Measurements from ENCODE around the gene GPR33. TPM values are rescaled to one million over a fixed set of nuclear protein-coding genes. Genes with fewer than 3 reads are reported as not detected.

GPR33 gene
- total RNA-seq, 1 experiment from 2014 or later = not detected

GRCh38 chr14:31477248-31477647, 10.6 kb downstream of the GPR33 start:
- H3K14ac ChIP-seq (ENCODE audit: insufficient read depth, low read length) = no peak overlapping the region
- no peak overlapping the region for H2BK120ac ChIP-seq (ENCODE audit: low read depth, low read length, poor library complexity, severe bottlenecking)
- no CpG with 5 or more reads among the region's 6 CpGs for WGBS (ENCODE audit: extremely low coverage, insufficient read length, low lambda C conversion rate)
- no peak overlapping the region for H3K4ac ChIP-seq (ENCODE audit: low read depth, low read length)
- H3K9ac ChIP-seq (ENCODE audit: extremely low read depth, insufficient read length, low read length) = no peak overlapping the region
- no peak overlapping the region for H2AFZ ChIP-seq (ENCODE audit: low read length)
- no peak overlapping the region for H4K8ac ChIP-seq (replicated peaks; ENCODE audit: insufficient read length, low read depth, low read length)
- no peak overlapping the region for H2BK5ac ChIP-seq (ENCODE audit: insufficient read length, low read length)
- Mint-ChIP-seq H3K4me1 (no peaks in the 10 kb centered on the region), H3K9me3 (peaks cover 10 to 15% of the 10 kb centered on the region in 2 experiments), H3K36me3 (ENCODE audit: insufficient read depth in 1 of 3, low read depth in 3 of 3) (peaks cover 3 to 11% (median 9%) of the 10 kb centered on the region in 3 experiments; a peak in 4 of 7 replicates), H3K27me3 (ENCODE audit: low read depth) (peaks cover 2% of the 10 kb centered on the region; the same call in 1 of the 2 replicates), H3K4me3 (no peak overlapping the region), H3K27ac (no peak overlapping the region; a peak in 1 of 7 replicates)
- H2BK15ac ChIP-seq (ENCODE audit: low read depth, low read length) = no peak overlapping the region
- DNase-seq = no peak
- TF ChIP-seq CTCF (conservative IDR thresholded peaks at IDR 0.05) = no peak
- H2AK5ac ChIP-seq (ENCODE audit: insufficient read length, low read length) = no peak overlapping the region
- no peaks in the 10 kb centered on the region for H3K9me3 ChIP-seq (ENCODE audit: control insufficient read depth, low read depth, low read length)
- no peak overlapping the region for H3K27ac ChIP-seq (ENCODE audit: insufficient read length, low read depth, low read length)
- no peak overlapping the region for H4K91ac ChIP-seq (ENCODE audit: insufficient read length, low read depth, low read length)
- H2BK20ac ChIP-seq (ENCODE audit: low read depth, low read length, poor library complexity, severe bottlenecking) = no peak overlapping the region
- no peaks in the 10 kb centered on the region for H3K4me1 ChIP-seq (ENCODE audit: insufficient read depth, low read length)
- H4K20me1 ChIP-seq (ENCODE audit: control insufficient read depth, insufficient read depth, insufficient read length) = no peaks in the 10 kb centered on the region
- no peaks in the 10 kb centered on the region for H3K23me2 ChIP-seq (ENCODE audit: insufficient read length, low read depth, low read length, poor library complexity, severe bottlenecking)
- H3K27me3 ChIP-seq (ENCODE audit: insufficient read depth, low read length) = no peaks in the 10 kb centered on the region
- H3K79me1 ChIP-seq (ENCODE audit: insufficient read depth, low read depth, low read length, poor library complexity, severe bottlenecking) = no peaks in the 10 kb centered on the region
- no peak overlapping the region for H3K23ac ChIP-seq (ENCODE audit: insufficient read length, low read depth, low read length)
- H3T11ph ChIP-seq (ENCODE audit: low read length) = no peak overlapping the region
- H4K5ac ChIP-seq (ENCODE audit: insufficient read length, low read depth, low read length) = no peak overlapping the region
- H2BK12ac ChIP-seq (ENCODE audit: insufficient read length, low read depth, low read length) = no peak overlapping the region
- no peaks in the 10 kb centered on the region for H3K79me2 ChIP-seq (ENCODE audit: insufficient read depth, low read length)
- no peak overlapping the region for H3K56ac ChIP-seq (ENCODE audit: insufficient read length, low read depth, low read length)
- H3K4me2 ChIP-seq (ENCODE audit: insufficient read depth, insufficient read length, low read length) = no peak overlapping the region
- H3K18ac ChIP-seq (ENCODE audit: insufficient read length, low read depth, low read length) = no peak overlapping the region
